H1 (cell line): ENCODE measurements around the gene UBE2E1. TPM values are rescaled to one million over a fixed set of nuclear protein-coding genes. Genes with fewer than 3 reads are reported as not detected.

Experiments
- CTCF ChIA-PET: fragments of 300-600 bp; sonication (Branson Sonifier 250); formaldehyde crosslinking; loops from one replicate; lab custom pipeline; 2021; ENCODE audit not compliant: partially characterized antibody; lab: Charles Lee
- POLR2A ChIA-PET: fragments of 300-600 bp; sonication (Branson Sonifier 250); formaldehyde crosslinking; loops from one replicate; lab custom pipeline; 2021; ENCODE audit warnings: inconsistent platforms; ENCODE audit not compliant: partially characterized antibody; lab: Charles Lee
- DNase-seq, 2 experiments: peaks; one replicate each; pipeline versions ENCODE4 v3.0.0 to v3.0.0-alpha.2; 2010 to 2022; ENCODE audit warnings: low spot score in 2 of 2, low read depth in 1 of 2, mixed read lengths in 1 of 2
- FAIRE-seq: peaks from 2 replicates; lab custom pipeline; 2011; peaks lifted over from hg19 to GRCh38; lab: Jason Lieb, UNC
- H2AFZ ChIP-seq: 2 replicates; pipeline ENCODE4 v1.8.1; 2012; ENCODE audit warnings: low read length, inconsistent platforms
- H2AK5ac ChIP-seq: 2 replicates; pipeline ENCODE4 v1.6.1; 2013; ENCODE audit warnings: low read depth, low read length
- H2BK120ac ChIP-seq: replicated peaks from 2 replicates; pipeline ENCODE3; 2013; ENCODE audit warnings: low read depth, low read length, inconsistent platforms
- H2BK12ac ChIP-seq: 2 replicates; pipeline ENCODE4 v1.6.1; 2013; ENCODE audit warnings: low read depth, low read length
- H2BK15ac ChIP-seq: 2 replicates; pipeline ENCODE4 v1.6.1; 2013; ENCODE audit warnings: low read length
- H2BK20ac ChIP-seq: 2 replicates; pipeline ENCODE4 v1.6.1; 2013; ENCODE audit warnings: low read length
- H2BK5ac ChIP-seq: 2 replicates; pipeline ENCODE4 v1.6.1; 2013; ENCODE audit warnings: low read depth, low read length
- H3K14ac ChIP-seq: 2 replicates; pipeline ENCODE4 v1.6.1; 2013; ENCODE audit warnings: inconsistent platforms; ENCODE audit not compliant: insufficient read length
- H3K18ac ChIP-seq: 2 replicates; pipeline ENCODE4 v1.6.1; 2013; ENCODE audit warnings: low read length; ENCODE audit errors: extremely low read depth
- H3K23ac ChIP-seq: 2 replicates; pipeline ENCODE4 v1.6.1; 2013; ENCODE audit warnings: inconsistent platforms; ENCODE audit not compliant: insufficient read length
- H3K23me2 ChIP-seq: 2 replicates; pipeline ENCODE4 v1.6.1; 2013; ENCODE audit warnings: low read depth, low read length
- H3K27ac ChIP-seq: 2 replicates; pipeline ENCODE4 v1.6.1; 2011; ENCODE audit warnings: low read depth, low read length, inconsistent platforms
- H3K27me3 ChIP-seq, 4 experiments: replicated peaks in 1 of 4; 1 replicate in 1 of 4; 2 replicates in 3 of 4; pipeline versions ENCODE4 v1.6.1 to v1.8.1; 2011 to 2013; ENCODE audit warnings: low read length in 3 of 4, mild to moderate bottlenecking in 3 of 4, inconsistent platforms in 2 of 4, mixed read lengths in 2 of 4, moderate library complexity in 1 of 4; ENCODE audit not compliant: control insufficient read depth in 3 of 4, insufficient read depth in 3 of 4; ENCODE audit errors: extremely low read depth in 1 of 4
- H3K36me3 ChIP-seq, 4 experiments: 2 replicates each; pipeline versions ENCODE4 v1.6.1 to v1.8.1; 2011 to 2013; ENCODE audit warnings: mild to moderate bottlenecking in 4 of 4, low read length in 3 of 4, moderate library complexity in 2 of 4, control low read depth in 1 of 4, inconsistent platforms in 1 of 4; ENCODE audit not compliant: insufficient read depth in 4 of 4, control insufficient read depth in 2 of 4
- H3K4ac ChIP-seq: replicated peaks from 2 replicates; pipeline ENCODE3; 2013; ENCODE audit warnings: low read length, low read depth, mixed read lengths, inconsistent platforms; ENCODE audit not compliant: insufficient read length
- H3K4me1 ChIP-seq, 4 experiments: replicated peaks in 1 of 4; 1 replicate in 1 of 4; 2 replicates in 3 of 4; pipeline versions ENCODE4 v1.6.1 to v1.8.1; 2011 to 2013; ENCODE audit warnings: low read length in 3 of 4, inconsistent platforms in 2 of 4, mixed read lengths in 1 of 4; ENCODE audit not compliant: insufficient read depth in 4 of 4, control insufficient read depth in 3 of 4
- H3K4me2 ChIP-seq, 2 experiments: 2 replicates each; pipeline versions ENCODE4 v1.6.1 to v1.8.1; 2011 to 2013; ENCODE audit warnings: low read depth in 2 of 2, low read length in 2 of 2, control low read depth in 1 of 2, inconsistent platforms in 1 of 2, mild to moderate bottlenecking in 1 of 2; ENCODE audit not compliant: insufficient read depth in 1 of 2
- H3K4me3 ChIP-seq, 4 experiments: fragments of 200-600, 300-600 bp in 1 of 4; sonication (generic), shearing (Covaris generic), sonication (Bioruptor Twin) in 1 of 4; 2 replicates each; pipeline versions ENCODE4 v1.5.1 to v1.8.1; 2011 to 2016; ENCODE audit warnings: low read length in 4 of 4, low read depth in 3 of 4, control low read depth in 2 of 4, inconsistent platforms in 2 of 4, mild to moderate bottlenecking in 2 of 4, mixed read lengths in 1 of 4, moderate library complexity in 1 of 4; ENCODE audit not compliant: insufficient read depth in 2 of 4; ENCODE audit errors: extremely low read depth in 1 of 4
- H3K56ac ChIP-seq: replicated peaks from 2 replicates; pipeline ENCODE3; 2013; ENCODE audit warnings: low read depth, mild to moderate bottlenecking, mixed read lengths, low read length, inconsistent platforms; ENCODE audit not compliant: insufficient read length
- H3K79me1 ChIP-seq: 2 replicates; pipeline ENCODE4 v1.6.1; 2013; ENCODE audit warnings: low read depth, low read length, control low read depth
- H3K79me2 ChIP-seq, 2 experiments: 2 replicates each; pipeline versions ENCODE4 v1.6.1 to v1.8.1; 2012 to 2013; ENCODE audit warnings: low read length in 2 of 2, mild to moderate bottlenecking in 2 of 2, inconsistent platforms in 1 of 2; ENCODE audit not compliant: insufficient read depth in 2 of 2, control insufficient read depth in 1 of 2
- H3K9ac ChIP-seq, 4 experiments: replicated peaks in 1 of 4; 1 replicate in 1 of 4; 2 replicates in 3 of 4; pipeline versions ENCODE4 v1.6.1 to v1.8.1; 2011 to 2013; ENCODE audit warnings: low read depth in 3 of 4, low read length in 3 of 4, control low read depth in 2 of 4, mild to moderate bottlenecking in 2 of 4, moderate library complexity in 2 of 4, inconsistent platforms in 1 of 4; ENCODE audit errors: extremely low read depth in 1 of 4
- H3K9me3 ChIP-seq, 2 experiments: 2 replicates each; pipeline versions ENCODE4 v1.6.1 to v1.8.1; 2012 to 2013; ENCODE audit warnings: mild to moderate bottlenecking in 2 of 2, moderate library complexity in 2 of 2, control low read depth in 1 of 2, inconsistent platforms in 1 of 2, low read depth in 1 of 2, low read length in 1 of 2, mixed read lengths in 1 of 2; ENCODE audit not compliant: insufficient read depth in 2 of 2
- H4K20me1 ChIP-seq, 2 experiments: replicated peaks in 1 of 2; 2 replicates each; pipeline versions ENCODE3 to v1.8.1; 2011 to 2013; ENCODE audit warnings: inconsistent platforms in 2 of 2, low read length in 2 of 2, mild to moderate bottlenecking in 1 of 2; ENCODE audit not compliant: insufficient read depth in 2 of 2, control insufficient read depth in 1 of 2
- H4K5ac ChIP-seq: 2 replicates; pipeline ENCODE4 v1.6.1; 2013; ENCODE audit warnings: low read length, low read depth, mixed read lengths, inconsistent platforms; ENCODE audit not compliant: insufficient read length
- H4K8ac ChIP-seq: 2 replicates; pipeline ENCODE4 v1.8.0; 2013; ENCODE audit warnings: mild to moderate bottlenecking, moderate library complexity, low read length, inconsistent platforms; ENCODE audit not compliant: insufficient read depth; ENCODE audit errors: extremely low read depth
- H4K91ac ChIP-seq: replicated peaks from 2 replicates; pipeline ENCODE3; 2013; ENCODE audit warnings: low read length, mixed read lengths, inconsistent platforms; ENCODE audit not compliant: insufficient read length
- ATF2 ChIP-seq: IDR thresholded peaks from 2 replicates; pipeline ENCODE4 v1.6.1; 2012; ENCODE audit warnings: low read length, inconsistent platforms
- CBX5 ChIP-seq: fragments of 300-800, 300-1000 bp; sonication (generic); IDR thresholded peaks from 2 replicates; pipeline ENCODE4 v1.7.1; 2016; ENCODE audit warnings: antibody characterized with exemption, low read length, low read depth
- CREB1 ChIP-seq: IDR thresholded peaks from 2 replicates; pipeline ENCODE4 v1.6.1; 2012; ENCODE audit warnings: inconsistent platforms
- GTF2F1 ChIP-seq: IDR thresholded peaks from 2 replicates; pipeline ENCODE4 v1.6.1; 2012; ENCODE audit warnings: low read depth, low read length, improper control_type of control experiment, borderline replicate concordance
- HDAC6 ChIP-seq: IDR thresholded peaks from one replicate; pipeline ENCODE4 v1.7.1; 2012; ENCODE audit warnings: low read depth, mild to moderate bottlenecking, inconsistent platforms, low read length, moderate library complexity
- JUND ChIP-seq: IDR thresholded peaks from 2 replicates; pipeline ENCODE4 v1.6.1; 2011; ENCODE audit warnings: mild to moderate bottlenecking, improper control_type of control experiment, low read length
- KDM4A ChIP-seq: IDR thresholded peaks from one replicate; pipeline ENCODE4 v1.7.1; 2012; ENCODE audit warnings: low read depth, mild to moderate bottlenecking, moderate library complexity, low read length, inconsistent platforms; ENCODE audit not compliant: severe bottlenecking
- KDM5A ChIP-seq: fragments of 200-600 bp; IDR thresholded peaks from 2 replicates; pipeline ENCODE4 v1.7.1; 2012; ENCODE audit warnings: mild to moderate bottlenecking, low read length, inconsistent platforms, mixed read lengths
- NRF1 ChIP-seq: IDR thresholded peaks from 2 replicates; pipeline ENCODE4 v1.6.1; 2011; ENCODE audit warnings: mild to moderate bottlenecking, low read depth, low read length, improper control_type of control experiment
- PHF8 ChIP-seq: fragments of 200-600 bp; sonication (generic); conservative IDR thresholded peaks from 2 replicates; pipeline ENCODE4 v1.7.1; 2012; ENCODE audit warnings: low read depth, mild to moderate bottlenecking, inconsistent platforms, low read length, moderate library complexity
- POLR2A ChIP-seq, 2 experiments: IDR thresholded peaks; 1 replicate in 1 of 2; 2 replicates in 1 of 2; pipeline ENCODE4 v1.6.1; 2011; ENCODE audit warnings: low read depth in 2 of 2, low read length in 2 of 2, mild to moderate bottlenecking in 2 of 2; ENCODE audit errors: control extremely low read depth in 1 of 2
- RNF2 ChIP-seq: fragments of 200-900, 300-1000 bp; sonication (generic); IDR thresholded peaks from 2 replicates; pipeline ENCODE4 v1.7.1; 2016; ENCODE audit warnings: borderline replicate concordance, low read depth, mild to moderate bottlenecking, antibody characterized with exemption, low read length; ENCODE audit not compliant: poor library complexity, severe bottlenecking; ENCODE audit errors: missing control alignments
- SIX5 ChIP-seq: IDR thresholded peaks from 2 replicates; pipeline ENCODE4 v1.6.1; 2011; ENCODE audit warnings: mild to moderate bottlenecking, low read depth, low read length
- SP1 ChIP-seq: IDR thresholded peaks from 2 replicates; pipeline ENCODE4 v1.6.1; 2011; ENCODE audit warnings: low read depth, low read length
- TEAD4 ChIP-seq: IDR thresholded peaks from 2 replicates; pipeline ENCODE4 v1.6.1; 2012; ENCODE audit warnings: low read depth, low read length, inconsistent platforms, mixed read lengths
- polyA plus RNA-seq, 7 experiments: library from polyadenylated mRNA; depleted of rRNA in 3 of 7; stranded (reverse) in 5 of 7; unstranded in 2 of 7; fragments of >200 nt in 5 of 7; fragments of 200-250 nt in 2 of 7; gene quantifications; 1 replicate in 5 of 7; 2 replicates in 1 of 7; 4 replicates in 1 of 7; pipeline versions ENCODE4 v1.2.1 to v1.2.3, GENCODE V29; 2011 to 2013; ENCODE audit warnings: missing spikeins in 2 of 7, mixed read lengths in 2 of 7
- total RNA-seq: library from RNA; stranded (reverse); fragmentation: NEBNext Ultra II Directional; extraction: Animal tissue kit (Norgen Biotek cat#: 25700); gene quantifications from 2 replicates; pipeline ENCODE4 v1.2.1, GENCODE V29; 2021

The UBE2E1 gene
- total and polyA plus RNA-seq, 2 of the 8 experiments (the other 6 are each of a cell fraction or from before 2014, with no cell fraction given): 109 to 141 TPM

GRCh38 chr3:23795096-23795495 is 10.7 kb upstream of the UBE2E1 start:
- H3K4me2 ChIP-seq: no peak overlapping the region
- no peak overlapping the region for H2AK5ac ChIP-seq
- no peak overlapping the region for H3K18ac ChIP-seq
- no peaks in the 10 kb centered on the region for H3K79me2 ChIP-seq
- no peaks in the 10 kb centered on the region; a peak in 1 of 7 replicates for H3K4me1 ChIP-seq
- H4K20me1 ChIP-seq: no peaks in the 10 kb centered on the region
- no peak overlapping the region for H3K4ac ChIP-seq
- H3K23ac ChIP-seq: no peak overlapping the region
- H3K56ac ChIP-seq: no peak overlapping the region
- no peak overlapping the region for H2BK5ac ChIP-seq
- ChIA-PET POLR2A (no interaction called here), CTCF (interaction anchor here (0.8 kb wide), 1 partner anchor 24 kb away, joined by 3 read pairs; no protein-coding TSS in a partner anchor)
- H4K91ac ChIP-seq: no peak overlapping the region
- H2AFZ ChIP-seq: no peak overlapping the region
- FAIRE-seq (no peak), DNase-seq (no peak)
- H2BK12ac ChIP-seq: no peak overlapping the region
- H3K4me3 ChIP-seq: no peak overlapping the region
- H2BK20ac ChIP-seq: no peak overlapping the region
- no peaks in the 10 kb centered on the region for H3K23me2 ChIP-seq
- no peaks in the 10 kb centered on the region for H3K36me3 ChIP-seq
- H2BK120ac ChIP-seq: no peak overlapping the region
- no peak overlapping the region for H3K14ac ChIP-seq
- no peak overlapping the region for H4K8ac ChIP-seq
- no peak overlapping the region for H3K27ac ChIP-seq
- H3K79me1 ChIP-seq: no peaks in the 10 kb centered on the region
- no peak overlapping the region for H2BK15ac ChIP-seq
- no peaks in the 10 kb centered on the region for H3K27me3 ChIP-seq
- H3K9me3 ChIP-seq: no peaks in the 10 kb centered on the region
- no peak overlapping the region for H4K5ac ChIP-seq
- H3K9ac ChIP-seq: no peak overlapping the region
- TF ChIP-seq NRF1: no peak
- no peak for TF ChIP-seq GTF2F1
- no peak for TF ChIP-seq HDAC6
- TF ChIP-seq ATF2: no peak
- no peak for TF ChIP-seq KDM5A
- TF ChIP-seq CREB1: no peak
- no peak for TF ChIP-seq SIX5
- no peak for TF ChIP-seq RNF2
- TF ChIP-seq PHF8: no peak
- no peak for TF ChIP-seq TEAD4
- TF ChIP-seq KDM4A: no peak
- TF ChIP-seq CBX5: no peak
- no peak for TF ChIP-seq SP1
- TF ChIP-seq POLR2A (IDR thresholded peaks at IDR 0.05; ENCODE audit: control extremely low read depth in 1 of 2, low read depth in 2 of 2, low read length in 2 of 2): no peak
- TF ChIP-seq JUND: no peak
